ENCODE data around the gene DNAAF8. TPM values are rescaled to one million over a fixed set of nuclear protein-coding genes. Genes with fewer than 3 reads are reported as not detected.
A peak's percentile ranks its signal among the peaks of the same experiment; 100 is the strongest.
"Not testable (repeated sequence)": the region's sequence is repeated elsewhere in the genome, so short reads cannot be mapped to it uniquely, and the experiment has no call there.

The DNAAF8 gene
- total RNA-seq, 1 donor from 2014 or later, result 1.2 TPM

- no peak for TF ChIP-seq CTCF (IDR thresholded peaks at IDR 0.05)
- H3K27me3 Mint-ChIP-seq (ENCODE audit: unreplicated experiment), result no peaks in the 10 kb centered on the region
- peak overlapping the region; percentile 94 for H3K27ac Mint-ChIP-seq (ENCODE audit: unreplicated experiment)
- peaks cover 16% of the 10 kb centered on the region for H3K4me1 Mint-ChIP-seq (ENCODE audit: unreplicated experiment)
- peak; percentile 96 for DNase-seq (ENCODE audit: extremely low spot score, unreplicated experiment)
- H3K4me3 Mint-ChIP-seq (ENCODE audit: unreplicated experiment), result peak overlapping the region; percentile 93
- no peaks in the 10 kb centered on the region for H3K36me3 Mint-ChIP-seq (ENCODE audit: unreplicated experiment)
- H3K9me3 Mint-ChIP-seq (ENCODE audit: unreplicated experiment), result no peaks in the 10 kb centered on the region
Measured at GRCh38 chr16:4734730-4735535, 596 bp downstream of the DNAAF8 start.

- no peaks in the 10 kb centered on the region for H3K9me3 Mint-ChIP-seq (ENCODE audit: unreplicated experiment)
- no peak overlapping the region for H3K27ac Mint-ChIP-seq (ENCODE audit: unreplicated experiment)
- H3K4me3 Mint-ChIP-seq (ENCODE audit: unreplicated experiment), result no peak overlapping the region
- no peaks in the 10 kb centered on the region for H3K27me3 Mint-ChIP-seq (ENCODE audit: unreplicated experiment)
- no peaks in the 10 kb centered on the region for H3K36me3 Mint-ChIP-seq (ENCODE audit: unreplicated experiment)
- TF ChIP-seq CTCF (IDR thresholded peaks at IDR 0.05), result no peak
- DNase-seq (ENCODE audit: extremely low spot score, unreplicated experiment), result no peak
- H3K4me1 Mint-ChIP-seq (ENCODE audit: unreplicated experiment), result peaks cover 16% of the 10 kb centered on the region
Measured at GRCh38 chr16:4736546-4736945, 2.2 kb downstream of the DNAAF8 start.

GRCh38 chr16:4737545-4737944, 3.2 kb downstream of the DNAAF8 start:
- Mint-ChIP-seq H3K27ac (ENCODE audit: unreplicated experiment) (no peak overlapping the region), H3K27me3 (ENCODE audit: unreplicated experiment) (no peaks in the 10 kb centered on the region), H3K36me3 (ENCODE audit: unreplicated experiment) (no peaks in the 10 kb centered on the region), H3K4me3 (ENCODE audit: unreplicated experiment) (no peak overlapping the region), H3K9me3 (ENCODE audit: unreplicated experiment) (no peaks in the 10 kb centered on the region), H3K4me1 (ENCODE audit: unreplicated experiment) (peaks cover 16% of the 10 kb centered on the region)
- no peak for DNase-seq (ENCODE audit: extremely low spot score, unreplicated experiment)
- no peak for TF ChIP-seq CTCF (IDR thresholded peaks at IDR 0.05)

- not testable (repeated sequence) for H3K9me3 Mint-ChIP-seq (ENCODE audit: unreplicated experiment); H3K36me3 Mint-ChIP-seq (ENCODE audit: unreplicated experiment); DNase-seq (ENCODE audit: extremely low spot score, unreplicated experiment); H3K4me1 Mint-ChIP-seq (ENCODE audit: unreplicated experiment); H3K27me3 Mint-ChIP-seq (ENCODE audit: unreplicated experiment); H3K4me3 Mint-ChIP-seq (ENCODE audit: unreplicated experiment); H3K27ac Mint-ChIP-seq (ENCODE audit: unreplicated experiment)
Measured at GRCh38 chr16:4738370-4738769, 4.0 kb downstream of the DNAAF8 start.

GRCh38 chr16:4743226-4743878, 9.0 kb downstream of the DNAAF8 start:
- H3K4me3 Mint-ChIP-seq (ENCODE audit: unreplicated experiment), result no peak overlapping the region
- H3K36me3 Mint-ChIP-seq (ENCODE audit: unreplicated experiment), result no peaks in the 10 kb centered on the region

More at GRCh38 chr16:4743226-4743878, 9.0 kb downstream of the DNAAF8 start:
- no peak for TF ChIP-seq CTCF (IDR thresholded peaks at IDR 0.05)
- no peak for DNase-seq (ENCODE audit: extremely low spot score, unreplicated experiment)
- H3K27ac Mint-ChIP-seq (ENCODE audit: unreplicated experiment), result no peak overlapping the region
- no peaks in the 10 kb centered on the region for H3K9me3 Mint-ChIP-seq (ENCODE audit: unreplicated experiment)
- H3K4me1 Mint-ChIP-seq (ENCODE audit: unreplicated experiment), result no peaks in the 10 kb centered on the region
- H3K27me3 Mint-ChIP-seq (ENCODE audit: unreplicated experiment), result no peaks in the 10 kb centered on the region
